Cardiac fibroblast (primary cell): ENCODE measurements around the gene STPG2.

Source experiments
- DNase-seq, 2 donors: peaks; one replicate each; pipeline versions ENCODE4 v3.0.0 to v3.0.0-alpha.2; 2010; ENCODE audit warnings: low read depth in 2 of 2
- H3K4me3 ChIP-seq, 2 donors: replicated peaks in 1 of 2; 1 replicate in 1 of 2; 2 replicates in 1 of 2; pipeline ENCODE4 v1.5.1; 2011; ENCODE audit warnings: low read depth in 2 of 2, low read length in 2 of 2, mild to moderate bottlenecking in 2 of 2, moderate library complexity in 1 of 2
- CTCF ChIP-seq: IDR thresholded peaks from one replicate; pipeline ENCODE4 v1.5.1; 2011; ENCODE audit warnings: low read depth, mild to moderate bottlenecking, low read length, inconsistent platforms

STPG2 gene

GRCh38 chr4:98143001-98143899 lies at the start of gene STPG2:
STPG2 (minus strand) TSS chr4:98143476.
- peak; percentile 43 for TF ChIP-seq CTCF
- DNase-seq = peak; percentile 88 to 93
- H3K4me3 ChIP-seq = peak within 1 kb of the TSS; percentile 64 to 66

GRCh38 chr4:98185279-98185678 lies 42.0 kb upstream of the STPG2 start:
- H3K4me3 ChIP-seq = no peak overlapping the region
- DNase-seq = no peak
- no peak for TF ChIP-seq CTCF

- H3K4me3 ChIP-seq = no peak overlapping the region
- TF ChIP-seq CTCF = no peak
- peak; percentile 29 to 44 for DNase-seq
Measured at GRCh38 chr4:98181809-98182208, 38.5 kb upstream of the STPG2 start.

GRCh38 chr4:98179951-98180350 lies 36.7 kb upstream of the STPG2 start:
- no peak for DNase-seq
- H3K4me3 ChIP-seq = no peak overlapping the region
- TF ChIP-seq CTCF = no peak

GRCh38 chr4:98176531-98176930 lies 33.3 kb upstream of the STPG2 start:
- no peak for DNase-seq
- TF ChIP-seq CTCF = no peak
- H3K4me3 ChIP-seq = no peak overlapping the region

- DNase-seq = no peak
- H3K4me3 ChIP-seq = no peak overlapping the region
- TF ChIP-seq CTCF = no peak
Measured at GRCh38 chr4:98170035-98170434, 26.8 kb upstream of the STPG2 start.
